Testis (tissue), 2 donors: ENCODE data around the gene CADM1.

Experiments
- CTCF ChIP-seq, 3 experiments: fragments of 450-650 bp in 2 of 3; fragments of 200-600 bp in 1 of 3; sonication (generic) in 1 of 3; IDR thresholded peaks; one replicate each; pipeline ENCODE4 v1.5.1; 2016 to 2019; ENCODE audit warnings: antibody characterized with exemption in 3 of 3, mild to moderate bottlenecking in 2 of 3, moderate library complexity in 1 of 3
- POLR2A ChIP-seq: fragments of 450-650 bp; IDR thresholded peaks from one replicate; pipeline ENCODE4 v1.6.1; 2017; ENCODE audit warnings: antibody characterized with exemption, mild to moderate bottlenecking, moderate library complexity

GRCh38 chr11:115221461-115222069 is 282.6 kb downstream of the CADM1 start:
- TF ChIP-seq CTCF (IDR thresholded peaks at IDR 0.05) (no peak), POLR2A (no peak)
